MM.1S (cell line): ENCODE results near the gene BICDL1.

Experiments used
- EZH2 ChIP-seq: fragments of 300-600 bp; sonication (generic); optimal IDR thresholded peaks from 2 replicates; pipeline ENCODE3; 2017; ENCODE audit warnings: low read depth, mild to moderate bottlenecking, antibody characterized with exemption, low read length, mixed read lengths
- EZH2phosphoT487 ChIP-seq: fragments of 300-600 bp; sonication (generic); IDR thresholded peaks from 2 replicates; pipeline ENCODE4 v1.6.1; 2018; ENCODE audit warnings: antibody characterized with exemption, low read length
- TF ChIP-seq, protein P1 (sequence below): fragments of 300-600 bp; sonication (generic); IDR thresholded peaks from 2 replicates; pipeline ENCODE4 v1.5.1; 2016; ENCODE audit warnings: antibody characterized with exemption, low read length, mixed read lengths

DNA sequence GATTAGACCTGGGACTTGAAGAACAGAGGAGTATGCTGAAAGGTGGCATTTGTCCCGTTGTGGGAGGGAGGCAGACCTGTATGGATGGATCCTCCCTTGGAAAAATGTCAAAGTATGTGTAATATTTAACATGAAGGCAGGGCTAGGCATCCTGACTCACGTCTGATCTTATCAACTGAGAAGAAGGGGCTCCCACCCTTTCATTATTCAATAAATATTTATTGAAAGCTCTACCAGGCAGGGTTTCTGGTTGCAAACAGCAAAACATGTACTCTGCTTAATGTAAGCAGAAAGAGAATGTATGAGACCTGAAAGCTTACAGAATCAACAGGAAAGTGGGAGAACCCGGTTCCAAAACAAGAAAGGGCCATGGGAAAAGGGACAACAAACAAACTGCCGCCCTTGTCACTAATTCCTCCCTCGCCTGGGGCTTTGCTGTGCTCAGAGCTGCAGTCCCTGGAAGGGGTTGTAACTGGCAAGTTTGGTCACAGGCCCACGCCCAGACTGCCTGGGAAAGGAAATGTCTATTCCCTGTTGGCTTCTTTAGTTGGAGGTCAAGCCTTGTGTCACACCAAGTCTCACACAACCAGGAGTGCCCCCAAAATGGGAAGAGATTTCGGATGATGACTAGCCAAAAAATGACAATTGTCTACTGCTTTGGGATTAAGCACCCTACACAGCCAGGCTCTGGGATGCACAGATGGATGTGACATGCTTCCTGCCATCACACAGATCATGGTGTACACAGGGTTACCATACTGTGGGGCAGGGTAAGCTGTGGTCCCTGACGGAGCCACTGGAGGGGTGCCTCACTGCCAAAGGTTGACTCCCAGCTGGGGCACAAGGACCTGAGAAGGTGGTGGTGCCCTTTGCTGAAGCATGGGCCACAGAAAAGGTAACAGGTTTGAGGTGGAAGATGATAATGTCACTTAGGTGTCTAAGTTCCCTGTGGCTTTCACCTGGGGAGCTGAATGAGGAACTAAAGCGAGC lies 90.7 kb downstream of the BICDL1 start:
- no peak for TF ChIP-seq EZH2
- TF ChIP-seq, protein P1, sequence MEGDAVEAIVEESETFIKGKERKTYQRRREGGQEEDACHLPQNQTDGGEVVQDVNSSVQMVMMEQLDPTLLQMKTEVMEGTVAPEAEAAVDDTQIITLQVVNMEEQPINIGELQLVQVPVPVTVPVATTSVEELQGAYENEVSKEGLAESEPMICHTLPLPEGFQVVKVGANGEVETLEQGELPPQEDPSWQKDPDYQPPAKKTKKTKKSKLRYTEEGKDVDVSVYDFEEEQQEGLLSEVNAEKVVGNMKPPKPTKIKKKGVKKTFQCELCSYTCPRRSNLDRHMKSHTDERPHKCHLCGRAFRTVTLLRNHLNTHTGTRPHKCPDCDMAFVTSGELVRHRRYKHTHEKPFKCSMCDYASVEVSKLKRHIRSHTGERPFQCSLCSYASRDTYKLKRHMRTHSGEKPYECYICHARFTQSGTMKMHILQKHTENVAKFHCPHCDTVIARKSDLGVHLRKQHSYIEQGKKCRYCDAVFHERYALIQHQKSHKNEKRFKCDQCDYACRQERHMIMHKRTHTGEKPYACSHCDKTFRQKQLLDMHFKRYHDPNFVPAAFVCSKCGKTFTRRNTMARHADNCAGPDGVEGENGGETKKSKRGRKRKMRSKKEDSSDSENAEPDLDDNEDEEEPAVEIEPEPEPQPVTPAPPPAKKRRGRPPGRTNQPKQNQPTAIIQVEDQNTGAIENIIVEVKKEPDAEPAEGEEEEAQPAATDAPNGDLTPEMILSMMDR: no peak
- TF ChIP-seq EZH2phosphoT487: no peak
